Bronchial epithelial cell (primary cell): ENCODE data around the gene COL6A3. TPM values are rescaled to one million over a fixed set of nuclear protein-coding genes. Genes with fewer than 3 reads are reported as not detected.
"Not testable (repeated sequence)": the region's sequence is repeated elsewhere in the genome, so short reads cannot be mapped to it uniquely, and the experiment has no call there.

Experiments used
- DNase-seq: peaks from one replicate; pipeline ENCODE4 v3.0.0-alpha.2; 2010; ENCODE audit warnings: low read depth
- FAIRE-seq: peaks from 2 replicates; lab custom pipeline; 2011; peaks lifted over from hg19 to GRCh38; lab: Jason Lieb, UNC
- H3K27me3 ChIP-seq: 2 replicates; pipeline ENCODE4 v1.5.1; 2011; ENCODE audit warnings: low read length; ENCODE audit not compliant: control insufficient read depth, insufficient read depth
- H3K36me3 ChIP-seq: 2 replicates; pipeline ENCODE4 v1.5.1; 2011; ENCODE audit warnings: low read length; ENCODE audit not compliant: control insufficient read depth, insufficient read depth
- H3K4me3 ChIP-seq: 2 replicates; pipeline ENCODE4 v1.5.1; 2011; ENCODE audit warnings: mild to moderate bottlenecking, low read depth, low read length, control low read depth
- total RNA-seq: library from RNA; depleted of rRNA; stranded (reverse); fragments of >200 nt; gene quantifications from 2 replicates; pipeline ENCODE4 v1.2.1, GENCODE V29; 2014
- TF ChIP-seq, protein P1 (sequence below): IDR thresholded peaks from 2 replicates; pipeline ENCODE4 v1.5.1; 2011; ENCODE audit warnings: mild to moderate bottlenecking, moderate library complexity, low read length, control low read depth, inconsistent platforms; ENCODE audit not compliant: insufficient read depth, severe bottlenecking

The COL6A3 gene
- total RNA-seq, 1 donor from 2014 or later = 16.6 TPM

DNA sequence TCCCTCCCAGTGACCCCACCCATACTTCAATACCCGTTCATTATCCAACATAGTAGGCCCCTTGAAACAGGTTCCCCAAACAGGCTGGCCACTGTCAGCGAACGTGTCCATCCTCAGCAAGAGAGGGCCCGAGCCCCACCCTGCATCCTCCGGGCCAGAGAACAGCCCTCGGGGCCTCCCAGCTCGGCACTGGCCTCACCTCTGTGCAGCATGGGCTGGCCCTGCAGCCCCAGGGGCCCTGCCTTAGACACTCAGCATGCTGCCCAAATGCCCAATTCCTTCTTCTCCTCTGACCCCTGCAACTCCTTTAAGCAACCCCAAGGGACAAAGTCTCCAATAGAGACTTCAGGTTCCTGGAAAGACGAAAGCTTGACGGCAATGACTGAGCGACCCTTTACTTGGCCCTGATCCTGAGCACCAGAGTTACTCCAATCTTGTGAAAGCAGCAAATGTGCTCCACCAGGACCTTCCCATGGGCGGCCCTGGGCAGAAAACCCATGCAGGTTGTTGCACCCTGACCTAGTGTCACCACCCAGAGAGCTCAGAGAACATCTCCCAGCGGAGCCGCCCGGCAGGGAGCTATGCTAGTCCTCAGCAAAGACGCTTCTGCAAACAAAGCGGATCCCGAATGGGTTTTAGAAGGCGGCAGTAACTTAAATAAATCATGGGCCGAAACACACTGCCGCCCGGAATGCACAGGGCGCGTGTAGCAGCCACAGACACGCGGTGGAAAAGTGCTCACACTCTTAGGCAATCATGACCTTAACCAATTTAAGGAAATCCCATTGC is 782 bp downstream of the COL6A3 start:
- Histone ChIP-seq H3K27me3 (no peaks in the 10 kb centered on the region), H3K36me3 (no peaks in the 10 kb centered on the region), H3K4me3 (no peak overlapping the region)
- DNase-seq = no peak
- FAIRE-seq = peak; percentile 40
- TF ChIP-seq, protein P1, sequence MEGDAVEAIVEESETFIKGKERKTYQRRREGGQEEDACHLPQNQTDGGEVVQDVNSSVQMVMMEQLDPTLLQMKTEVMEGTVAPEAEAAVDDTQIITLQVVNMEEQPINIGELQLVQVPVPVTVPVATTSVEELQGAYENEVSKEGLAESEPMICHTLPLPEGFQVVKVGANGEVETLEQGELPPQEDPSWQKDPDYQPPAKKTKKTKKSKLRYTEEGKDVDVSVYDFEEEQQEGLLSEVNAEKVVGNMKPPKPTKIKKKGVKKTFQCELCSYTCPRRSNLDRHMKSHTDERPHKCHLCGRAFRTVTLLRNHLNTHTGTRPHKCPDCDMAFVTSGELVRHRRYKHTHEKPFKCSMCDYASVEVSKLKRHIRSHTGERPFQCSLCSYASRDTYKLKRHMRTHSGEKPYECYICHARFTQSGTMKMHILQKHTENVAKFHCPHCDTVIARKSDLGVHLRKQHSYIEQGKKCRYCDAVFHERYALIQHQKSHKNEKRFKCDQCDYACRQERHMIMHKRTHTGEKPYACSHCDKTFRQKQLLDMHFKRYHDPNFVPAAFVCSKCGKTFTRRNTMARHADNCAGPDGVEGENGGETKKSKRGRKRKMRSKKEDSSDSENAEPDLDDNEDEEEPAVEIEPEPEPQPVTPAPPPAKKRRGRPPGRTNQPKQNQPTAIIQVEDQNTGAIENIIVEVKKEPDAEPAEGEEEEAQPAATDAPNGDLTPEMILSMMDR = no peak

DNA sequence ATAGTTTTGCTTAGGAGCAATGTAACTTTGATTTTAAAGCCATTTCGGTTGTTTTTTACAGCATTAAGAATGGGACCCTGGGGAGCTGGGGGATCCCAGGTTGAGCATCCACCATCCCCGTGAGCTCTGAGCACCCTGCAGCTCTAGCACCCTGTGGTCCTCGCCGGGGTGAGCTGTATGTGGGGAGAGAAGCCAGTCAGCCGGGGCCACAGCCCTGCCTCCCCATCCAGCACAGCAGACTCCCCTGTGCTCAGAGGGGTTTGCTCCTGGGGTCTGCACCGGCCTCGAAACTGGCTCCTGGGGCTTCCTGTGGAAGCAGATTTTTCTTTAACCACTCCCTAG is 1.3 kb downstream of the COL6A3 start:
- FAIRE-seq (no peak), DNase-seq (no peak)
- no peaks in the 10 kb centered on the region for H3K36me3 ChIP-seq
- H3K27me3 ChIP-seq = no peaks in the 10 kb centered on the region
- H3K4me3 ChIP-seq = no peak overlapping the region
- TF ChIP-seq, protein P1 = no peak

- H3K4me3 ChIP-seq = no peak overlapping the region
- H3K27me3 ChIP-seq = no peaks in the 10 kb centered on the region
- DNase-seq (no peak), FAIRE-seq (peak; percentile 13)
- TF ChIP-seq, protein P1 = no peak
- no peaks in the 10 kb centered on the region for H3K36me3 ChIP-seq
These were observed 2.1 kb downstream of the COL6A3 start for GRCh38 chr2:237411683-237412423.

DNA sequence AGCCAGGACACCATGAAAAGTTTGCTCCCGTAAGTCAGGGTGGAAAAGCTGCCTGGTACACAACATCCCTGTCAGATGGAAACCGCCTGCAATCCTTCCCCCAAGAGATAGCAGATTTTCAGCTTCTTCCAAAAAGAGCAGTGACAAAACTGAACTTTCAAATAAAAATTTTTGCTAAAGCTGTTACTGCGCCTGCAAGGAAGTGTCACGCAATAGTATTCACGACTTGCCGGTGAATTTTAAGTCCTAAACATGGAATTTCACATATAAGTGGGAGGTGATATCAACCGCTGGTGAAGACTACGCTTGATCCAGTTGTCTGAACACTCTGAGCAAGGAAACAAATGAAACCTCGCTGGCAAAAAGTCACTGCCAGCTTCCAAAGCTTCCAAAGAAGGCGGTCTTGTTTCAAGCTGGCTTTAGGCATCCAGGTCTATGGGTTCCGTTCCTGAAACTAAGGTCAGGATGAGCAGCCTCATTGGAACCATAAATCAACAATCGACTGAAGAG is 2.8 kb downstream of the COL6A3 start:
- H3K27me3 ChIP-seq = no peaks in the 10 kb centered on the region
- no peaks in the 10 kb centered on the region for H3K36me3 ChIP-seq
- DNase-seq (no peak), FAIRE-seq (no peak)
- TF ChIP-seq, protein P1 = no peak
- no peak overlapping the region for H3K4me3 ChIP-seq

GRCh38 chr2:237409263-237409662 is 4.7 kb downstream of the COL6A3 start:
- FAIRE-seq, H3K4me3 ChIP-seq, H3K27me3 ChIP-seq, DNase-seq, H3K36me3 ChIP-seq: not testable (repeated sequence)

- Histone ChIP-seq H3K27me3 (no peaks in the 10 kb centered on the region), H3K4me3 (no peak overlapping the region), H3K36me3 (no peaks in the 10 kb centered on the region)
- TF ChIP-seq, protein P1 = no peak
- DNase-seq (no peak), FAIRE-seq (no peak)
These were observed 5.5 kb downstream of the COL6A3 start for GRCh38 chr2:237408335-237409000.
